Mesenchymal stem cell (in vitro differentiated cells and primary cell): ENCODE measurements around the gene CHPF.
A peak's percentile ranks its signal among the peaks of the same experiment; 100 is the strongest.

Source experiments
- DNase-seq: peaks from one replicate; pipeline ENCODE4 v3.0.0-alpha.2; 2013
- H2AFZ ChIP-seq: one replicate; pipeline ENCODE4 v1.6.1; 2013; ENCODE audit warnings: low read depth, mild to moderate bottlenecking, control low read depth, inconsistent platforms, low read length, moderate library complexity
- H2AK5ac ChIP-seq: 2 replicates; pipeline ENCODE4 v1.6.1; 2013; ENCODE audit warnings: low read length, moderate library complexity, mild to moderate bottlenecking, inconsistent platforms; ENCODE audit not compliant: severe bottlenecking
- H2BK120ac ChIP-seq: one replicate; pipeline ENCODE4 v1.6.1; 2013; ENCODE audit warnings: low read depth, mild to moderate bottlenecking, inconsistent platforms, low read length, moderate library complexity
- H2BK12ac ChIP-seq, 2 experiments: one replicate each; pipeline ENCODE4 v1.6.1; 2013; ENCODE audit warnings: inconsistent platforms in 2 of 2, low read length in 2 of 2, mild to moderate bottlenecking in 2 of 2, moderate library complexity in 2 of 2, control low read depth in 1 of 2
- H2BK15ac ChIP-seq: one replicate; pipeline ENCODE4 v1.6.1; 2013; ENCODE audit warnings: mild to moderate bottlenecking, low read depth, inconsistent platforms; ENCODE audit not compliant: poor library complexity, severe bottlenecking
- H2BK5ac ChIP-seq: 2 replicates; pipeline ENCODE4 v1.6.1; 2013; ENCODE audit warnings: low read depth, mild to moderate bottlenecking, low read length, control low read depth, inconsistent platforms; ENCODE audit not compliant: poor library complexity, severe bottlenecking
- H3K14ac ChIP-seq, 2 experiments: one replicate each; pipeline ENCODE4 v1.6.1; 2013; ENCODE audit warnings: inconsistent platforms in 2 of 2, low read length in 2 of 2, control low read depth in 1 of 2, mild to moderate bottlenecking in 1 of 2, moderate library complexity in 1 of 2
- H3K18ac ChIP-seq, 2 experiments: one replicate each; pipeline ENCODE4 v1.6.1; 2013; ENCODE audit warnings: inconsistent platforms in 2 of 2, low read length in 2 of 2, control low read depth in 1 of 2, low read depth in 1 of 2, mild to moderate bottlenecking in 1 of 2
- H3K23ac ChIP-seq, 2 experiments: one replicate each; pipeline ENCODE4 v1.6.1; 2013; ENCODE audit warnings: inconsistent platforms in 2 of 2, low read length in 2 of 2, mild to moderate bottlenecking in 2 of 2, moderate library complexity in 2 of 2, control low read depth in 1 of 2
- H3K27ac ChIP-seq: 2 replicates; pipeline ENCODE4 v1.5.1; 2013; ENCODE audit warnings: mild to moderate bottlenecking, moderate library complexity, low read length, control low read depth, inconsistent platforms; ENCODE audit not compliant: poor library complexity, severe bottlenecking
- H3K27me3 ChIP-seq, 2 experiments: 2 replicates each; pipeline versions ENCODE4 v1.6.1 to v1.7.0; 2013; ENCODE audit warnings: low read length in 2 of 2, mild to moderate bottlenecking in 2 of 2, moderate library complexity in 2 of 2, control low read depth in 1 of 2, inconsistent platforms in 1 of 2; ENCODE audit not compliant: control insufficient read depth in 1 of 2, insufficient read depth in 1 of 2
- H3K36me3 ChIP-seq, 2 experiments: 2 replicates each; pipeline versions ENCODE4 v1.6.1 to v1.7.0; 2013; ENCODE audit warnings: low read length in 2 of 2, control low read depth in 1 of 2, inconsistent platforms in 1 of 2, low read depth in 1 of 2, mild to moderate bottlenecking in 1 of 2; ENCODE audit not compliant: insufficient read depth in 2 of 2, control insufficient read depth in 1 of 2
- H3K4ac ChIP-seq, 2 experiments: one replicate each; pipeline ENCODE4 v1.6.1; 2013; ENCODE audit warnings: inconsistent platforms in 2 of 2, low read length in 2 of 2, mild to moderate bottlenecking in 2 of 2, moderate library complexity in 2 of 2, control low read depth in 1 of 2, low read depth in 1 of 2
- H3K4me1 ChIP-seq: 2 replicates; pipeline ENCODE4 v1.6.1; 2013; ENCODE audit warnings: low read depth, low read length, control low read depth; ENCODE audit not compliant: control insufficient read depth, insufficient read depth
- H3K4me2 ChIP-seq: 2 replicates; pipeline ENCODE4 v1.6.1; 2013; ENCODE audit warnings: low read length, mild to moderate bottlenecking, inconsistent platforms; ENCODE audit not compliant: poor library complexity, severe bottlenecking
- H3K4me3 ChIP-seq, 2 experiments: 2 replicates each; pipeline versions ENCODE4 v1.5.1 to v1.7.0; 2013; ENCODE audit warnings: low read length in 2 of 2, mild to moderate bottlenecking in 2 of 2, control low read depth in 1 of 2, low read depth in 1 of 2; ENCODE audit not compliant: insufficient read depth in 1 of 2
- H3K79me1 ChIP-seq: replicated peaks from 2 replicates; pipeline ENCODE4 v1.6.1; 2013; ENCODE audit warnings: mild to moderate bottlenecking, control low read depth, low read length, inconsistent platforms; ENCODE audit not compliant: poor library complexity, severe bottlenecking
- H3K9ac ChIP-seq: 2 replicates; pipeline ENCODE4 v1.7.0; 2013; ENCODE audit warnings: mild to moderate bottlenecking, low read length, moderate library complexity
- H3K9me3 ChIP-seq: 2 replicates; pipeline ENCODE4 v1.7.0; 2013; ENCODE audit warnings: mild to moderate bottlenecking, low read length; ENCODE audit not compliant: control insufficient read depth
- H4K8ac ChIP-seq: one replicate; pipeline ENCODE4 v1.6.1; 2013; ENCODE audit warnings: inconsistent platforms, mild to moderate bottlenecking, low read length, moderate library complexity
- H4K91ac ChIP-seq: one replicate; pipeline ENCODE4 v1.6.1; 2013; ENCODE audit warnings: mild to moderate bottlenecking, low read length, inconsistent platforms
- WGBS: methylation state at CpG from one replicate; pipeline ENCODE4 v1.1.7; 2013; ENCODE audit warnings: mixed read lengths; 5-methylcytosine and 5-hydroxymethylcytosine counted together

Gene CHPF

GRCh38 chr2:219572237-219573001 is 28.8 kb upstream of the CHPF start, which contains the start of gene INHA:
Gene INHA (plus strand): TSS chr2:219572310. CDS start chr2:219572375, 65 bp downstream.
- DNase-seq = no peak
- H3K4me1 ChIP-seq = peaks cover 25% of the 10 kb centered on the region
- peak within 1 kb of the TSS; percentile 88 for H4K8ac ChIP-seq
- 87% methylated on average over 11 of the region's 13 CpGs for WGBS
- peak within 1 kb of the TSS; percentile 36 for H2AFZ ChIP-seq
- peak within 1 kb of the TSS; percentile 80 for H3K9ac ChIP-seq
- H4K91ac ChIP-seq = peak within 1 kb of the TSS; percentile 70
- no peak within 1 kb of the TSS for H3K14ac ChIP-seq
- peak within 1 kb of the TSS; percentile 71 for H3K4me2 ChIP-seq
- no peaks in the 10 kb centered on the region for H3K9me3 ChIP-seq
- peak within 1 kb of the TSS; percentile 39 for H2AK5ac ChIP-seq
- H3K4ac ChIP-seq = peak within 1 kb of the TSS; percentile 74 to 77
- peak within 1 kb of the TSS; percentile 51 to 89 for H3K18ac ChIP-seq
- peak within 1 kb of the TSS; percentile 96 for H2BK120ac ChIP-seq
- peaks cover 28 to 29% of the 10 kb centered on the region in 2 experiments for H3K27me3 ChIP-seq
- H3K79me1 ChIP-seq = peaks cover 13% of the 10 kb centered on the region
- H2BK12ac ChIP-seq = peak within 1 kb of the TSS; percentile 59 to 69
- H3K23ac ChIP-seq = no peak within 1 kb of the TSS
- H2BK15ac ChIP-seq = peak within 1 kb of the TSS; percentile 55
- H3K36me3 ChIP-seq = peaks cover 12% of the 10 kb centered on the region in 2 experiments
- peak within 1 kb of the TSS; percentile 71 to 88 for H3K4me3 ChIP-seq
- H2BK5ac ChIP-seq = peak within 1 kb of the TSS; percentile 12
- peak within 1 kb of the TSS; percentile 39 for H3K27ac ChIP-seq

- H3K18ac ChIP-seq = peak within 1 kb of the TSS; percentile 90 to 96
- peak within 1 kb of the TSS; percentile 39 for H3K27ac ChIP-seq
- H3K36me3 ChIP-seq = peaks cover 20% of the 10 kb centered on the region in 2 experiments
- peak within 1 kb of the TSS; percentile 96 for H2BK120ac ChIP-seq
- peak within 1 kb of the TSS; percentile 12 for H2BK5ac ChIP-seq
- H3K9me3 ChIP-seq = no peaks in the 10 kb centered on the region
- peaks cover 20% of the 10 kb centered on the region for H3K4me1 ChIP-seq
- H4K91ac ChIP-seq = peak within 1 kb of the TSS; percentile 93
- H2BK12ac ChIP-seq = peak within 1 kb of the TSS; percentile 59 to 69
- 3% methylated on average over 26 of the region's 42 CpGs for WGBS
- peak within 1 kb of the TSS; percentile 77 to 88 for H3K4me3 ChIP-seq
- H3K14ac ChIP-seq = peak within 1 kb of the TSS; percentile 17 to 96
- H2AFZ ChIP-seq = peak within 1 kb of the TSS; percentile 83
- peak within 1 kb of the TSS; percentile 39 to 84 for H3K23ac ChIP-seq
- H2AK5ac ChIP-seq = peak within 1 kb of the TSS; percentile 39
- H3K4ac ChIP-seq = peak within 1 kb of the TSS; percentile 89 to 92
- peak within 1 kb of the TSS; percentile 80 for H3K9ac ChIP-seq
- peaks cover 20 to 22% of the 10 kb centered on the region in 2 experiments for H3K27me3 ChIP-seq
- H4K8ac ChIP-seq = peak within 1 kb of the TSS; percentile 95
- H3K79me1 ChIP-seq = peaks cover 15% of the 10 kb centered on the region
- H2BK15ac ChIP-seq = peak within 1 kb of the TSS; percentile 89
- H3K4me2 ChIP-seq = peak within 1 kb of the TSS; percentile 83
- DNase-seq = peak; percentile 73
Measured at GRCh38 chr2:219571311-219572236, 28.0 kb upstream of the CHPF start, which contains the start of gene OBSL1. Gene OBSL1 (minus strand): TSS chr2:219571539. CDS start chr2:219571232, 307 bp downstream.

- WGBS = no CpG with 5 or more reads among the region's 55 CpGs
- H2BK5ac ChIP-seq = no peak overlapping the region
Measured at GRCh38 chr2:219570924-219571310, 27.3 kb upstream of the CHPF start.

More at GRCh38 chr2:219570924-219571310, 27.3 kb upstream of the CHPF start:
- peaks cover 15% of the 10 kb centered on the region for H3K79me1 ChIP-seq
- H3K36me3 ChIP-seq = peaks cover 21 to 25% of the 10 kb centered on the region in 2 experiments
- peak overlapping the region in 1 of 2 experiments; percentile 45 for H2BK12ac ChIP-seq
- peak overlapping the region; percentile 93 for H4K91ac ChIP-seq
- H3K4me2 ChIP-seq = peak overlapping the region; percentile 83
- no peak for DNase-seq
- peaks cover 13 to 16% of the 10 kb centered on the region in 2 experiments for H3K27me3 ChIP-seq
- peak overlapping the region; percentile 89 for H2BK15ac ChIP-seq
- no peak overlapping the region for H2AK5ac ChIP-seq
- peaks cover 20% of the 10 kb centered on the region for H3K4me1 ChIP-seq
- peak overlapping the region; percentile 89 to 92 for H3K4ac ChIP-seq
- peak overlapping the region; percentile 80 for H3K9ac ChIP-seq
- no peaks in the 10 kb centered on the region for H3K9me3 ChIP-seq
- H3K18ac ChIP-seq = peak overlapping the region; percentile 90 to 96
- H3K4me3 ChIP-seq = peak overlapping the region; percentile 77 to 88
- H2AFZ ChIP-seq = peak overlapping the region; percentile 83
- peak overlapping the region; percentile 39 to 74 for H3K23ac ChIP-seq
- peak overlapping the region; percentile 17 to 96 for H3K14ac ChIP-seq
- peak overlapping the region; percentile 69 for H2BK120ac ChIP-seq
- H3K27ac ChIP-seq = no peak overlapping the region
- H4K8ac ChIP-seq = peak overlapping the region; percentile 95
